DND-41 (cell line): Measurements from ENCODE around the gene TMEM69.

ENCODE experiments used
- EZH2 ChIP-seq: IDR thresholded peaks from 3 replicates; pipeline ENCODE4 v1.6.1; 2012; ENCODE audit warnings: borderline replicate concordance, low read depth, mild to moderate bottlenecking, moderate library complexity, low read length, inconsistent platforms; ENCODE audit not compliant: severe bottlenecking
- TF ChIP-seq, protein P1 (sequence below): IDR thresholded peaks from 2 replicates; pipeline ENCODE4 v1.5.1; 2012; ENCODE audit warnings: borderline replicate concordance, low read length, moderate library complexity, mild to moderate bottlenecking; ENCODE audit not compliant: poor library complexity, severe bottlenecking; ENCODE audit errors: extremely low read depth

DNA sequence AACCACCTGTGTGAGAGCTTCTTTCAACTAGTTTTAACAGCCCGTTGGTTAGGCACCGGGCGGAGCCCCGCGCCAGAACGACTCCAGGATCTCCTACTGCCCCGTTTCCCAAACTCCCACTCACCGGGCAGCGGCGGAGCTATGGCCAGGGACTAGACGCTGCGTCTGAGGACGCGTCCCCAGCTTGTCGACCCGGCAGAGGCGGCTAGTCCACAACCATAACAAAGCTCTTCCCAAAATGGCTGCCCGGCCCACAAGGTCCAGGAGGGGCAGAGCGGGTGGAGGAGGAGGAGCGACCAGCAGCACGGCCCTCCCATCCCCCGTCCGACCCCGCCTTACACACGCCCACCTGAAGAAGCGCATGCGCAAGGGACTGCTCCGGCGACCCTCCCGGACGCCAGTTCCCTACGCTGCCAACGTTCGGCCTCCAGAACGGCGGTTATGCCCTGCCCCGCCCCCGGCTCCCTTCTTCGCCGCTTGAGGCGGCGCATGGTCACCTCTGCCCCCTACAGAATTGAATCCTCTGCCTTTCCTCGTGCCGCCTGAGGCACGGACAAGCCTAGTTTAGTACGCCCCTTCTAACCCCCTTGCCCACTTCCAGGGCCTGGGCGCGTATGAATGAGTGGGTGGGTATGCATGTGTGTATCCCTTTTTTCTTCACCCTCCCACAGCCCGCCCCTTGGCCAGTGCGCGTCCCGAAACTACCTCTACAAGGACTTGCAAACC, 1.5 kb upstream of the TMEM69 start, which contains the start of gene GPBP1L1:
- TF ChIP-seq EZH2: no peak
- TF ChIP-seq, protein P1, sequence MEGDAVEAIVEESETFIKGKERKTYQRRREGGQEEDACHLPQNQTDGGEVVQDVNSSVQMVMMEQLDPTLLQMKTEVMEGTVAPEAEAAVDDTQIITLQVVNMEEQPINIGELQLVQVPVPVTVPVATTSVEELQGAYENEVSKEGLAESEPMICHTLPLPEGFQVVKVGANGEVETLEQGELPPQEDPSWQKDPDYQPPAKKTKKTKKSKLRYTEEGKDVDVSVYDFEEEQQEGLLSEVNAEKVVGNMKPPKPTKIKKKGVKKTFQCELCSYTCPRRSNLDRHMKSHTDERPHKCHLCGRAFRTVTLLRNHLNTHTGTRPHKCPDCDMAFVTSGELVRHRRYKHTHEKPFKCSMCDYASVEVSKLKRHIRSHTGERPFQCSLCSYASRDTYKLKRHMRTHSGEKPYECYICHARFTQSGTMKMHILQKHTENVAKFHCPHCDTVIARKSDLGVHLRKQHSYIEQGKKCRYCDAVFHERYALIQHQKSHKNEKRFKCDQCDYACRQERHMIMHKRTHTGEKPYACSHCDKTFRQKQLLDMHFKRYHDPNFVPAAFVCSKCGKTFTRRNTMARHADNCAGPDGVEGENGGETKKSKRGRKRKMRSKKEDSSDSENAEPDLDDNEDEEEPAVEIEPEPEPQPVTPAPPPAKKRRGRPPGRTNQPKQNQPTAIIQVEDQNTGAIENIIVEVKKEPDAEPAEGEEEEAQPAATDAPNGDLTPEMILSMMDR: no peak
